A673 (cell line): ENCODE data around the gene B4GALNT4.

Source experiments
- EZH2 ChIP-seq: fragments of 200-600 bp; sonication (generic); IDR thresholded peaks from 2 replicates; pipeline ENCODE4 v1.6.1; 2017; ENCODE audit warnings: borderline replicate concordance, low read depth, mild to moderate bottlenecking, mixed read lengths, antibody characterized with exemption, low read length; ENCODE audit not compliant: poor library complexity, severe bottlenecking
- TF ChIP-seq, protein P1 (sequence below): fragments of 300-800, 200-600 bp; sonication (generic); conservative IDR thresholded peaks from 2 replicates; pipeline ENCODE4 v1.5.1; 2017; ENCODE audit warnings: low read depth, mild to moderate bottlenecking, antibody characterized with exemption, low read length, moderate library complexity, mixed read lengths

DNA sequence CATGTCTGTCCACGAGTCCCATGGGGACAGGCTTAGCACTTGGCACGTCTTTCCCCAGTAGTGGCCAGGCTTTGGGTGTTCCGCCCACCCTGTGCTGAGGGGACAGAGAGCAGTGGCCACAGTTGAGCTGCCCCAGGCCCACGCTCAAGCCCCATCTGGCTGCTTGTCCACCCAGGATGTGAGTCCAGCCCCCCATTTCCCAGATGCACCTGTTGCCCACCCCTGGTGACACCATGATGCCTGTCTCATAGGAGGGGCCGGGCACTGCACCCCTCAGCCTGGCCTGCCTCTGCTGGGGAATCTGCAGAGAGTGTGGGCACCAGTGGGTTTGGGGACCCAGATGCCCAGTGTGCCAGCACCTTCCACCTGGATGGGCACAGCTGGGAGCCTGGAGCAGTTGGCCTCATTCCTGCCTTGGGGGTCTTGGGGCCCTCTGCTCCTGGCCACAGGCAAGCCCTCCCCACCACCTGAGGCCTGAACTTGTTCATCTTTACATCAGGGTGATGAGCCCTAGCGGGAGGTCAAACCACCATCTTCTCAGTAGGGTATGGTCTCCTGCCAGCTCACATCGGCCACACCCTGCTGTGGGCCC is 39.8 kb downstream of the B4GALNT4 start:
- TF ChIP-seq EZH2, result no peak
- TF ChIP-seq, protein P1, sequence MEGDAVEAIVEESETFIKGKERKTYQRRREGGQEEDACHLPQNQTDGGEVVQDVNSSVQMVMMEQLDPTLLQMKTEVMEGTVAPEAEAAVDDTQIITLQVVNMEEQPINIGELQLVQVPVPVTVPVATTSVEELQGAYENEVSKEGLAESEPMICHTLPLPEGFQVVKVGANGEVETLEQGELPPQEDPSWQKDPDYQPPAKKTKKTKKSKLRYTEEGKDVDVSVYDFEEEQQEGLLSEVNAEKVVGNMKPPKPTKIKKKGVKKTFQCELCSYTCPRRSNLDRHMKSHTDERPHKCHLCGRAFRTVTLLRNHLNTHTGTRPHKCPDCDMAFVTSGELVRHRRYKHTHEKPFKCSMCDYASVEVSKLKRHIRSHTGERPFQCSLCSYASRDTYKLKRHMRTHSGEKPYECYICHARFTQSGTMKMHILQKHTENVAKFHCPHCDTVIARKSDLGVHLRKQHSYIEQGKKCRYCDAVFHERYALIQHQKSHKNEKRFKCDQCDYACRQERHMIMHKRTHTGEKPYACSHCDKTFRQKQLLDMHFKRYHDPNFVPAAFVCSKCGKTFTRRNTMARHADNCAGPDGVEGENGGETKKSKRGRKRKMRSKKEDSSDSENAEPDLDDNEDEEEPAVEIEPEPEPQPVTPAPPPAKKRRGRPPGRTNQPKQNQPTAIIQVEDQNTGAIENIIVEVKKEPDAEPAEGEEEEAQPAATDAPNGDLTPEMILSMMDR, result no peak
